Lung microvascular endothelial cell (primary cell): Measurements from ENCODE around the gene MMRN2. TPM values are rescaled to one million over a fixed set of nuclear protein-coding genes. Genes with fewer than 3 reads are reported as not detected.
"Not testable (repeated sequence)": the region's sequence is repeated elsewhere in the genome, so short reads cannot be mapped to it uniquely, and the experiment has no call there.

Experiments
- DNase-seq, 2 donors: peaks; one replicate each; pipeline versions ENCODE4 v3.0.0 to v3.0.0-alpha.2; 2010; ENCODE audit warnings: low read depth in 2 of 2
- total RNA-seq: library from RNA; depleted of rRNA; stranded (reverse); fragments of >200 nt; gene quantifications from 2 replicates; pipeline ENCODE4 v1.2.1, GENCODE V29; 2014

MMRN2 gene
- total RNA-seq, 1 donor from 2014 or later, result 14.9 TPM

DNA sequence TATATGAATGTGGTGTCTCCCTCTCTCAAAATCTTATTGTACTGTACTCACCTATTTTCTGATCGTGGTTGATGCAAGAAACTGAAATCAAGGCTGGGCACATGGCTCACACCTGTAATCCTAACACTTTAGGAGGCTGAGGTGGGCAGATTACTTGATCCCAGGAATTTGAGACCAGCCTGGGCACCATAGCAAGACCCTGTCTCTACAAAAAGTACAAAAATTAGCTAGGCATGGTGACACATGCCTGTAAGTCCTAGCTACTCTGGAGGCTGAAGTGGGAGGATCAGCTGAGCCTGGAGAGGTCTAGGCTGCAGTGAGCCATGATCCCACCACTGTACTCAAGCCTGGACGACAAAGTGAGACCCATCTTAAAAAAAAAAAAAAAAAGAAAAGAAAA, 16.0 kb downstream of the MMRN2 start:
- DNase-seq, result no peak

GRCh38 chr10:86940677-86941076, 16.7 kb downstream of the MMRN2 start:
- no peak for DNase-seq

DNA sequence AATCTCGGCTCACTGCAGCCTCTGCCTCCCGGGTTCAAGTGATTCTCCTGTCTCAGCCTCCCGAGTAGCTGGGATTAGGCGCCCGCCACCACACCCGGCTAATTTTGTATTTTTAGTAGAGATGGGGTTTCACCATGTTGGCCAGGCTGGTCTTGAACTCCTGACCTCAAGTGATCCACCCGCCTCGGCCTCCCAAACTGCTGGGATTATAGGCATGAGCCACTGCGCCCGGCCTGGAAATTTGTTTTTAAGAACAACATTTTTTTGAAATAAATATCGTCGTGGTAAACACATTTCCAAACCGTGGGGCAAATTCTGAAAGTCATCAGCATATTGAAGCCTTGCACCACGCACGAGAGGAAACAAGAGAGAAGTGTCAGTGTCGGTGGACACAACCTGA, 17.3 kb downstream of the MMRN2 start:
- not testable (repeated sequence) for DNase-seq

- no peak for DNase-seq
Measured at GRCh38 chr10:86938260-86938659, 19.2 kb downstream of the MMRN2 start.

DNA sequence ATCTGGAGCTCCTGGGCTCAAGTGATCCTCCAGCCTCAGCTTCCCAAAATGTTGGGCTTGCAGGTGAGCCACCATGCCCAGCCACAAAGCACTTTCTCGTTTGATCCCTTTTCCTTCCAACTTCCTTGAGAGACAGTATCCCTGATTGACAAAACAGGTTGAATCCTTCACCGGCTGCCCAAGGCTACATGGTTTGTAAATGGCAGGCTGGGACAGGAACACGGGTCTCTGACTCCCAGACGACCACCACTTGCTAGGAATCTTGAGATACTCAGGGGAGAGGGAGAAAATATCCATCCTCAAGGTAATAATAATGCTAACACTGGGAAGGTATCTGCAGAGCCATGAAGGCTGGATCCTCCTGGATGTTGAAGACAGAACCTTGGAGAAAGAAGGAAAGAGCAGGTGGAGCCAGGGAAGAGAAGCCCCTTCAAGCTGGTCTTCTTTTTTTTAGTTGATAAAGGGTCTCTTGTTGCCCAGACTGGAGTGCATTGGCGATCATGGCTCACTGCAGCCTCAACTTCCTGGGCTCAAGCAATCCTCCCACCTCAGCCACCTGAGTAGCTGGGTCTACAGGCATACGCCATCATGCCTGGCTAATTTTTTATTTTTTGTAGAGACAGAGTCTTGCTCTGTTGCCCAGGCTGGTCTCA, 19.8 kb downstream of the MMRN2 start:
- no peak for DNase-seq

GRCh38 chr10:86936661-86937501, 20.5 kb downstream of the MMRN2 start:
- DNase-seq, result peak in 1 of 2 donors; percentile 34

- not testable (repeated sequence) for DNase-seq
Measured at GRCh38 chr10:86934162-86934711, 23.2 kb downstream of the MMRN2 start.

GRCh38 chr10:86932674-86933073, 24.7 kb downstream of the MMRN2 start:
- no peak for DNase-seq

- DNase-seq, result peak in 1 of 2 donors; percentile 16
Measured at GRCh38 chr10:86931872-86932271, 25.5 kb downstream of the MMRN2 start.

GRCh38 chr10:86929468-86930380, 27.7 kb downstream of the MMRN2 start:
- no peak for DNase-seq

DNA sequence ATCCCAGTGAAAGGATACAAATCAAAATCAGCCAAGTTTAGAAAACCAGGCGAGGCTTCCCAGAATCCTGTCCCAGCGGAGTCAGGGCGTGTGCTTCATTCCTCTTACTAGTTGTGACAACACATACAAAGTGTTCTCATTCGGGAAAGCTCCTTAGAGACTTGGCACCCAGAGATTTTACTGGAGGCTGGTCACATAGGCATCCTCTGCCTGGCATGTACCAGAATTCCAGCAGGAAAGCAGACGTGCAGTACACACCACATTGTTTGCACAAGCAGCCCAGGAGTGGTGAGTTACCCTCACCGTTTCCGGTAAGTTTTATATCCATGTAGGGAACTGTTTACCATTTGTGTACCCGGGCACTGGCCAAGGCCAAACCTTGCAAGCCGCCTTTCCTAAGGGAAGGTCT, 34.9 kb downstream of the MMRN2 start:
- no peak for DNase-seq

DNA sequence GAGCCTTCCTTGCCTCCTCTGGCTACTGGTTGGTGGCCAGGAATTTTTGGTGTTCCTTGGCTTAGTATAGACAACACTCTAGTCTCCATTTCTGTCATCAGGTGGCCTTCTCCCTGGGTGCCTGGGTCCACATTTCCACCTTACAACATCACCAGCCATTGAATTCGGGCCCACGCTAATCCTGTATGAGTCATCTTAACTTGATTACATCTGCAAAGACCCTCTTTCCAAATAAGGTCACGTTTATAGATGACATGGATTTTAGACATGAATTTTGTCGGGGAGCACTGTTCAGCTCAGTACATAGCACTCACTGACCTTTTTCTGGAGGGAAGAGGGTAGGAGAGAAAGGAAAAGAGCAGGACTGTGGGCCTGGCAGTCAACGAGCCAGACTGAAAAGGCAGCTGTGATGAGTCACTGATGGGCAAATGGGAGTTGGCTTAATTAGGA, 39.4 kb downstream of the MMRN2 start:
- DNase-seq, result peak in 1 of 2 donors; percentile 23

DNA sequence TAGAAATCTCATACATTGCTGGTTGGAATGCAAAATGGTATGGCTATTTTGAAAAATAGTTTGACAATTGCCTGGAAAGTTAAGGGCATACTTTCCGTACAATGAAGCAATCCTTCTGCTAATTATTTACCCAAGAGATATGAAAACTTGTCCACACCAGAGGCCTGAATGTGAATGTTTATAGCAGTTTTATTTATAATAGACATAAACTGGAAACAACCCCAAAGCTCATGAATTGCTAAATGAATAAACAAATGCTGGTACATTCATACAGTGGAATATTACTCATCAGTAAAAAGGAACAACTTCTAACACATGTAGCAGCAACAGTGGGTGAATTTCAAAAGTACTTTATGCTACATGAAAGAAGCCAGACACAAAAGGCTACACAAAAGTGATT, 42.7 kb downstream of the MMRN2 start:
- no peak for DNase-seq

- DNase-seq, result no peak
Measured at GRCh38 chr10:86905429-86905828, 52.0 kb downstream of the MMRN2 start.

DNA sequence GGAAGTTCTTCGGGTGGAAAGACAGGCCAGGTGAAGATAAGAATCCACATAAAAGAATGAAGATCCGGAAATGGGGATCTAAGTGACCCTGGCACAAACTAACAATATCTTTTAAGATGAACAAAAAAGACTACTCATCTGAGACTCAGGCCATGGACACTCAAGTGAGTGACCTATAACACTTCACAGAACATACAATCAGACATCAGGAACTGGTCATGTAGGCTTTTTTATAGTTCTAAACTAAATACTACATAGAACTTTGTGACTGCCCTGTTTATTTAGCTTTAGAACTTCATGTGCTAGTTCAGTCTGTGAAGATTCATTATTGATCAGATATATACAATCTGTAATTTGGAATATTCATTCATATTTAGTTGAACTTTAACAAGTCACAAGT, 52.8 kb downstream of the MMRN2 start:
- DNase-seq, result no peak

- DNase-seq, result peak in 1 of 2 donors; percentile 13
Measured at GRCh38 chr10:86900955-86901354, 56.5 kb downstream of the MMRN2 start.

DNA sequence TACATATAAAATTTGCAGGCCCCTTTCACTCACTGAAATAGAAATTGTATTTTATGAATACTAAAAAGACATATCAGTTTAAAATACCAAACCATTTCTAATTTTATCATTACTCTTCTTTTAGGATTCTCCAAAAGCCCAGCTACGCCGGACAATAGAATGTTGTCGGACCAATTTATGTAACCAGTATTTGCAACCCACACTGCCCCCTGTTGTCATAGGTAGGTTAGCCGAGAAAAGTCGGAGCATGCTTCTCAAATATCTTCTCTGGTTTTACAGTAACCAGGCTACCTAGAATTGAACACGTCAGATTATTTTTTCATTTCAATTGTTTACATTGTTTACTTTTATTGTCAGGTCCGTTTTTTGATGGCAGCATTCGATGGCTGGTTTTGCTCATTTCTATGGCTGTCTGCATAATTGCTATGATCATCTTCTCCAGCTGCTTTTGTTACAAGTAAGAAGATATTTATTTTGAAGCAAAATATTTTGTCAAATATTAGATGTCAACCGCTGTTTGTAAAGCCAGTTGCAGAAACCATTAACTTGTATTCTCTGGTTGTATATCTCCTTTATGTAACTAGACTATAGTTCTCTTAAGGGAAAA, 57.6 kb downstream of the MMRN2 start:
- peak; percentile 77 to 84 for DNase-seq

GRCh38 chr10:86899132-86899531, 58.3 kb downstream of the MMRN2 start:
- DNase-seq, result no peak

- DNase-seq, result no peak
Measured at GRCh38 chr10:86898511-86898910, 58.9 kb downstream of the MMRN2 start.

DNA sequence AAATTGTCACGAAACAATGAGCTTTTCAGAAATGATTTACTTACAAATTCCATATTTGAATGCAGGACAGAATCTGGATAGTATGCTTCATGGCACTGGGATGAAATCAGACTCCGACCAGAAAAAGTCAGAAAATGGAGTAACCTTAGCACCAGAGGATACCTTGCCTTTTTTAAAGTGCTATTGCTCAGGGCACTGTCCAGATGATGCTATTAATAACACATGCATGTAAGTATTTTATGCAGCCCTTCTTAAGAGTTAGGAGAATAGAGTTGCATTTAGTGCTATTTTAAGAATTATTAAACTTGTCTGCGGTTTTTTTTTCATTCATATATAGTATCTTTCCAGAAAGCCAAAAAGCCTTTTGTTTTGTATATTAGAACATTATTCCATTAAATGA, 67.4 kb downstream of the MMRN2 start:
- no peak for DNase-seq
